ENCODE data around the gene CPN2.

The CPN2 gene

GRCh38 chr3:194311000-194311399, 40.1 kb downstream of the CPN2 start:
- Histone ChIP-seq H3K9me3 (ENCODE audit: severe bottlenecking) (no peaks in the 10 kb centered on the region), H3K36me3 (ENCODE audit: low read depth) (no peaks in the 10 kb centered on the region), H3K4me1 (ENCODE audit: insufficient read depth, poor library complexity, severe bottlenecking) (peaks cover 11% of the 10 kb centered on the region), H3K27ac (ENCODE audit: poor library complexity, severe bottlenecking) (no peak overlapping the region), H3K27me3 (ENCODE audit: insufficient read depth, poor library complexity, severe bottlenecking) (no peaks in the 10 kb centered on the region), H3K4me3 (ENCODE audit: severe bottlenecking) (no peak overlapping the region)
- TF ChIP-seq CTCF (IDR thresholded peaks at IDR 0.05; ENCODE audit: poor library complexity, severe bottlenecking): no peak
- no peak for DNase-seq (ENCODE audit: low spot score)
- ATAC-seq (ENCODE audit: low read depth): no peak

- H3K27me3 ChIP-seq (ENCODE audit: insufficient read depth, poor library complexity, severe bottlenecking): no peaks in the 10 kb centered on the region
Observed at GRCh38 chr3:194310060-194310835, 40.9 kb downstream of the CPN2 start.

GRCh38 chr3:194308601-194309449, 42.3 kb downstream of the CPN2 start:
- Histone ChIP-seq H3K9me3 (ENCODE audit: severe bottlenecking) (no peaks in the 10 kb centered on the region), H3K27ac (ENCODE audit: poor library complexity, severe bottlenecking) (no peak overlapping the region), H3K4me3 (ENCODE audit: severe bottlenecking) (no peak overlapping the region), H3K27me3 (ENCODE audit: insufficient read depth, poor library complexity, severe bottlenecking) (no peaks in the 10 kb centered on the region), H3K36me3 (ENCODE audit: low read depth) (no peaks in the 10 kb centered on the region), H3K4me1 (ENCODE audit: insufficient read depth, poor library complexity, severe bottlenecking) (peaks cover 9% of the 10 kb centered on the region)
- TF ChIP-seq CTCF (IDR thresholded peaks at IDR 0.05; ENCODE audit: poor library complexity, severe bottlenecking): no peak
- ATAC-seq (ENCODE audit: low read depth): no peak
- peak; percentile 13 for DNase-seq (ENCODE audit: low spot score)

More at GRCh38 chr3:194310060-194310835, 40.9 kb downstream of the CPN2 start:
- TF ChIP-seq CTCF (IDR thresholded peaks at IDR 0.05; ENCODE audit: poor library complexity, severe bottlenecking): no peak
- Histone ChIP-seq H3K4me1 (ENCODE audit: insufficient read depth, poor library complexity, severe bottlenecking) (peaks cover 9% of the 10 kb centered on the region), H3K4me3 (ENCODE audit: severe bottlenecking) (no peak overlapping the region), H3K36me3 (ENCODE audit: low read depth) (no peaks in the 10 kb centered on the region), H3K27ac (ENCODE audit: poor library complexity, severe bottlenecking) (no peak overlapping the region), H3K9me3 (ENCODE audit: severe bottlenecking) (no peaks in the 10 kb centered on the region)
- ATAC-seq (ENCODE audit: low read depth): no peak
- peak; percentile 16 for DNase-seq (ENCODE audit: low spot score)

GRCh38 chr3:194307849-194308248, 43.3 kb downstream of the CPN2 start:
- TF ChIP-seq CTCF (IDR thresholded peaks at IDR 0.05; ENCODE audit: poor library complexity, severe bottlenecking): no peak
- peak; percentile 37 for DNase-seq (ENCODE audit: low spot score)
- Histone ChIP-seq H3K27me3 (ENCODE audit: insufficient read depth, poor library complexity, severe bottlenecking) (no peaks in the 10 kb centered on the region), H3K4me3 (ENCODE audit: severe bottlenecking) (no peak overlapping the region), H3K9me3 (ENCODE audit: severe bottlenecking) (no peaks in the 10 kb centered on the region), H3K4me1 (ENCODE audit: insufficient read depth, poor library complexity, severe bottlenecking) (peaks cover 9% of the 10 kb centered on the region), H3K27ac (ENCODE audit: poor library complexity, severe bottlenecking) (no peak overlapping the region), H3K36me3 (ENCODE audit: low read depth) (no peaks in the 10 kb centered on the region)
- no peak for ATAC-seq (ENCODE audit: low read depth)

Data from RWPE2 (cell line).